H1 (cell line): ENCODE results near the gene BAG1. TPM values are rescaled to one million over a fixed set of nuclear protein-coding genes. Genes with fewer than 3 reads are reported as not detected.

ENCODE experiments used
- CTCF ChIA-PET: fragments of 300-600 bp; sonication (Branson Sonifier 250); formaldehyde crosslinking; loops from one replicate; lab custom pipeline; 2021; ENCODE audit not compliant: partially characterized antibody; lab: Charles Lee
- POLR2A ChIA-PET: fragments of 300-600 bp; sonication (Branson Sonifier 250); formaldehyde crosslinking; loops from one replicate; lab custom pipeline; 2021; ENCODE audit warnings: inconsistent platforms; ENCODE audit not compliant: partially characterized antibody; lab: Charles Lee
- DNase-seq, 2 experiments: peaks; one replicate each; pipeline versions ENCODE4 v3.0.0 to v3.0.0-alpha.2; 2010 to 2022; ENCODE audit warnings: low spot score in 2 of 2, low read depth in 1 of 2, mixed read lengths in 1 of 2
- FAIRE-seq: peaks from 2 replicates; lab custom pipeline; 2011; peaks lifted over from hg19 to GRCh38; lab: Jason Lieb, UNC
- H2AFZ ChIP-seq: 2 replicates; pipeline ENCODE4 v1.8.1; 2012; ENCODE audit warnings: low read length, inconsistent platforms
- H2AK5ac ChIP-seq: 2 replicates; pipeline ENCODE4 v1.6.1; 2013; ENCODE audit warnings: low read depth, low read length
- H2BK120ac ChIP-seq: replicated peaks from 2 replicates; pipeline ENCODE3; 2013; ENCODE audit warnings: low read depth, low read length, inconsistent platforms
- H2BK12ac ChIP-seq: 2 replicates; pipeline ENCODE4 v1.6.1; 2013; ENCODE audit warnings: low read depth, low read length
- H2BK15ac ChIP-seq: 2 replicates; pipeline ENCODE4 v1.6.1; 2013; ENCODE audit warnings: low read length
- H2BK20ac ChIP-seq: 2 replicates; pipeline ENCODE4 v1.6.1; 2013; ENCODE audit warnings: low read length
- H2BK5ac ChIP-seq: 2 replicates; pipeline ENCODE4 v1.6.1; 2013; ENCODE audit warnings: low read depth, low read length
- H3K14ac ChIP-seq: 2 replicates; pipeline ENCODE4 v1.6.1; 2013; ENCODE audit warnings: inconsistent platforms; ENCODE audit not compliant: insufficient read length
- H3K18ac ChIP-seq: 2 replicates; pipeline ENCODE4 v1.6.1; 2013; ENCODE audit warnings: low read length; ENCODE audit errors: extremely low read depth
- H3K23ac ChIP-seq: 2 replicates; pipeline ENCODE4 v1.6.1; 2013; ENCODE audit warnings: inconsistent platforms; ENCODE audit not compliant: insufficient read length
- H3K23me2 ChIP-seq: 2 replicates; pipeline ENCODE4 v1.6.1; 2013; ENCODE audit warnings: low read depth, low read length
- H3K27ac ChIP-seq: 2 replicates; pipeline ENCODE4 v1.6.1; 2011; ENCODE audit warnings: low read depth, low read length, inconsistent platforms
- H3K27me3 ChIP-seq, 4 experiments: replicated peaks in 1 of 4; 1 replicate in 1 of 4; 2 replicates in 3 of 4; pipeline versions ENCODE4 v1.6.1 to v1.8.1; 2011 to 2013; ENCODE audit warnings: low read length in 3 of 4, mild to moderate bottlenecking in 3 of 4, inconsistent platforms in 2 of 4, mixed read lengths in 2 of 4, moderate library complexity in 1 of 4; ENCODE audit not compliant: control insufficient read depth in 3 of 4, insufficient read depth in 3 of 4; ENCODE audit errors: extremely low read depth in 1 of 4
- H3K36me3 ChIP-seq, 4 experiments: 2 replicates each; pipeline versions ENCODE4 v1.6.1 to v1.8.1; 2011 to 2013; ENCODE audit warnings: mild to moderate bottlenecking in 4 of 4, low read length in 3 of 4, moderate library complexity in 2 of 4, control low read depth in 1 of 4, inconsistent platforms in 1 of 4; ENCODE audit not compliant: insufficient read depth in 4 of 4, control insufficient read depth in 2 of 4
- H3K4ac ChIP-seq: replicated peaks from 2 replicates; pipeline ENCODE3; 2013; ENCODE audit warnings: low read length, low read depth, mixed read lengths, inconsistent platforms; ENCODE audit not compliant: insufficient read length
- H3K4me1 ChIP-seq, 4 experiments: replicated peaks in 1 of 4; 1 replicate in 1 of 4; 2 replicates in 3 of 4; pipeline versions ENCODE4 v1.6.1 to v1.8.1; 2011 to 2013; ENCODE audit warnings: low read length in 3 of 4, inconsistent platforms in 2 of 4, mixed read lengths in 1 of 4; ENCODE audit not compliant: insufficient read depth in 4 of 4, control insufficient read depth in 3 of 4
- H3K4me2 ChIP-seq, 2 experiments: 2 replicates each; pipeline versions ENCODE4 v1.6.1 to v1.8.1; 2011 to 2013; ENCODE audit warnings: low read depth in 2 of 2, low read length in 2 of 2, control low read depth in 1 of 2, inconsistent platforms in 1 of 2, mild to moderate bottlenecking in 1 of 2; ENCODE audit not compliant: insufficient read depth in 1 of 2
- H3K4me3 ChIP-seq, 4 experiments: fragments of 200-600, 300-600 bp in 1 of 4; sonication (generic), shearing (Covaris generic), sonication (Bioruptor Twin) in 1 of 4; 2 replicates each; pipeline versions ENCODE4 v1.5.1 to v1.8.1; 2011 to 2016; ENCODE audit warnings: low read length in 4 of 4, low read depth in 3 of 4, control low read depth in 2 of 4, inconsistent platforms in 2 of 4, mild to moderate bottlenecking in 2 of 4, mixed read lengths in 1 of 4, moderate library complexity in 1 of 4; ENCODE audit not compliant: insufficient read depth in 2 of 4; ENCODE audit errors: extremely low read depth in 1 of 4
- H3K56ac ChIP-seq: replicated peaks from 2 replicates; pipeline ENCODE3; 2013; ENCODE audit warnings: low read depth, mild to moderate bottlenecking, mixed read lengths, low read length, inconsistent platforms; ENCODE audit not compliant: insufficient read length
- H3K79me1 ChIP-seq: 2 replicates; pipeline ENCODE4 v1.6.1; 2013; ENCODE audit warnings: low read depth, low read length, control low read depth
- H3K79me2 ChIP-seq, 2 experiments: 2 replicates each; pipeline versions ENCODE4 v1.6.1 to v1.8.1; 2012 to 2013; ENCODE audit warnings: low read length in 2 of 2, mild to moderate bottlenecking in 2 of 2, inconsistent platforms in 1 of 2; ENCODE audit not compliant: insufficient read depth in 2 of 2, control insufficient read depth in 1 of 2
- H3K9ac ChIP-seq, 4 experiments: replicated peaks in 1 of 4; 1 replicate in 1 of 4; 2 replicates in 3 of 4; pipeline versions ENCODE4 v1.6.1 to v1.8.1; 2011 to 2013; ENCODE audit warnings: low read depth in 3 of 4, low read length in 3 of 4, control low read depth in 2 of 4, mild to moderate bottlenecking in 2 of 4, moderate library complexity in 2 of 4, inconsistent platforms in 1 of 4; ENCODE audit errors: extremely low read depth in 1 of 4
- H3K9me3 ChIP-seq, 2 experiments: 2 replicates each; pipeline versions ENCODE4 v1.6.1 to v1.8.1; 2012 to 2013; ENCODE audit warnings: mild to moderate bottlenecking in 2 of 2, moderate library complexity in 2 of 2, control low read depth in 1 of 2, inconsistent platforms in 1 of 2, low read depth in 1 of 2, low read length in 1 of 2, mixed read lengths in 1 of 2; ENCODE audit not compliant: insufficient read depth in 2 of 2
- H4K20me1 ChIP-seq, 2 experiments: replicated peaks in 1 of 2; 2 replicates each; pipeline versions ENCODE3 to v1.8.1; 2011 to 2013; ENCODE audit warnings: inconsistent platforms in 2 of 2, low read length in 2 of 2, mild to moderate bottlenecking in 1 of 2; ENCODE audit not compliant: insufficient read depth in 2 of 2, control insufficient read depth in 1 of 2
- H4K5ac ChIP-seq: 2 replicates; pipeline ENCODE4 v1.6.1; 2013; ENCODE audit warnings: low read length, low read depth, mixed read lengths, inconsistent platforms; ENCODE audit not compliant: insufficient read length
- H4K8ac ChIP-seq: 2 replicates; pipeline ENCODE4 v1.8.0; 2013; ENCODE audit warnings: mild to moderate bottlenecking, moderate library complexity, low read length, inconsistent platforms; ENCODE audit not compliant: insufficient read depth; ENCODE audit errors: extremely low read depth
- H4K91ac ChIP-seq: replicated peaks from 2 replicates; pipeline ENCODE3; 2013; ENCODE audit warnings: low read length, mixed read lengths, inconsistent platforms; ENCODE audit not compliant: insufficient read length
- CBX5 ChIP-seq: fragments of 300-800, 300-1000 bp; sonication (generic); IDR thresholded peaks from 2 replicates; pipeline ENCODE4 v1.7.1; 2016; ENCODE audit warnings: antibody characterized with exemption, low read length, low read depth
- EGR1 ChIP-seq: IDR thresholded peaks from 2 replicates; pipeline ENCODE4 v1.6.1; 2011; ENCODE audit warnings: low read depth, low read length, borderline replicate concordance
- POLR2A ChIP-seq, 2 experiments: IDR thresholded peaks; 1 replicate in 1 of 2; 2 replicates in 1 of 2; pipeline ENCODE4 v1.6.1; 2011; ENCODE audit warnings: low read depth in 2 of 2, low read length in 2 of 2, mild to moderate bottlenecking in 2 of 2; ENCODE audit errors: control extremely low read depth in 1 of 2
- RXRA ChIP-seq: IDR thresholded peaks from 2 replicates; pipeline ENCODE4 v1.6.1; 2011; ENCODE audit warnings: low read depth, mild to moderate bottlenecking, low read length, moderate library complexity; ENCODE audit not compliant: insufficient read depth
- SIRT6 ChIP-seq: IDR thresholded peaks from one replicate; pipeline ENCODE4 v1.7.1; 2012; ENCODE audit warnings: low read length, inconsistent platforms
- SIX5 ChIP-seq: IDR thresholded peaks from 2 replicates; pipeline ENCODE4 v1.6.1; 2011; ENCODE audit warnings: mild to moderate bottlenecking, low read depth, low read length
- YY1 ChIP-seq: IDR thresholded peaks from 2 replicates; pipeline ENCODE4 v1.6.1; 2011; ENCODE audit warnings: low read depth, mild to moderate bottlenecking, low read length
- ZNF274 ChIP-seq: IDR thresholded peaks from 2 replicates; pipeline ENCODE4 v1.7.0; 2012; ENCODE audit warnings: low read length, borderline replicate concordance; ENCODE audit errors: extremely low read depth
- WGBS, 2 experiments: shearing (Covaris generic) in 1 of 2; methylation state at CpG; one replicate each; pipeline versions ENCODE4 v1.1.6 to v1.1.7; 2013 to 2015; ENCODE audit warnings: low lambda C conversion rate in 2 of 2, mixed read lengths in 2 of 2, inconsistent platforms in 1 of 2, low coverage in 1 of 2, missing lambda C conversion rate in 1 of 2; ENCODE audit not compliant: insufficient replicate concordance in 2 of 2, insufficient coverage in 1 of 2, insufficient read length in 1 of 2; ENCODE audit errors: extremely low coverage in 1 of 2, missing lambda C conversion rate in 1 of 2; 5-methylcytosine and 5-hydroxymethylcytosine counted together
- polyA plus RNA-seq, 7 experiments: library from polyadenylated mRNA; depleted of rRNA in 3 of 7; stranded (reverse) in 5 of 7; unstranded in 2 of 7; fragments of >200 nt in 5 of 7; fragments of 200-250 nt in 2 of 7; gene quantifications; 1 replicate in 5 of 7; 2 replicates in 1 of 7; 4 replicates in 1 of 7; pipeline versions ENCODE4 v1.2.1 to v1.2.3, GENCODE V29; 2011 to 2013; ENCODE audit warnings: missing spikeins in 2 of 7, mixed read lengths in 2 of 7
- total RNA-seq: library from RNA; stranded (reverse); fragmentation: NEBNext Ultra II Directional; extraction: Animal tissue kit (Norgen Biotek cat#: 25700); gene quantifications from 2 replicates; pipeline ENCODE4 v1.2.1, GENCODE V29; 2021
- TF ChIP-seq, protein P1 (sequence below): IDR thresholded peaks from 2 replicates; pipeline ENCODE4 v1.6.1; 2011; ENCODE audit warnings: low read length, improper control_type of control experiment

Gene BAG1
- total and polyA plus RNA-seq, 2 of the 8 experiments (the other 6 are each of a cell fraction or from before 2014, with no cell fraction given): 14.7 to 59.8 TPM

DNA sequence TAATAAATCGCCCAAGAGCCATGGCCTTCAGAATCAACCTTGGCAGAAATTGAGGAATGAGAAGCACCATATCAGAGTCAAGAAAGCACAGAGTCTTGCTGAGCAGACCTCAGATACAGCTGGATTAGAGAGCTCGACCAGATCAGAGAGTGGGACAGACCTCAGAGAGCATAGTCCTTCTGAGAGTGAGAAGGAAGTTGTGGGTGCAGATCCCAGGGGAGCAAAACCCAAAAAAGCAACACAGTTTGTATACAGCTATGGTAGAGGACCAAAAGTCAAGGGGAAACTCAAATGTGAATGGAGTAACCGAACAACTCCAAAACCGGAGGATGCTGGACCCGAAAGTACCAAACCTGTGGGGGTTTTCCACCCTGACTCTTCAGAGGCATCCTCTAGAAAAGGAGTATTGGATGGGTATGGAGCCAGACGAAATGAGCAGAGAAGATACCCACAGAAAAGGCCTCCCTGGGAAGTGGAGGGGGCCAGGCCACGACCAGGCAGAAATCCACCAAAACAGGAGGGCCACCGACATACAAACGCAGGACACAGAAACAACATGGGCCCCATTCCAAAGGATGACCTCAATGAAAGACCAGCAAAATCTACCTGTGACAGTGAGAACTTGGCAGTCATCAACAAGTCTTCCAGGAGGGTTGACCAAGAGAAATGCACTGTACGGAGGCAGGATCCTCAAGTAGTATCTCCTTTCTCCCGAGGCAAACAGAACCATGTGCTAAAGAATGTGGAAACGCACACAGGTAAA lies 30.3 kb upstream of the BAG1 start:
- no peak overlapping the region for H3K14ac ChIP-seq
- no peak overlapping the region for H2BK120ac ChIP-seq
- no peak overlapping the region for H3K27ac ChIP-seq
- H3K9me3 ChIP-seq: no peaks in the 10 kb centered on the region
- no peak overlapping the region for H4K5ac ChIP-seq
- TF ChIP-seq RXRA (no peak), CBX5 (no peak), SIX5 (no peak), EGR1 (no peak), ZNF274 (no peak), SIRT6 (no peak), POLR2A (IDR thresholded peaks at IDR 0.05; ENCODE audit: control extremely low read depth in 1 of 2, low read depth in 2 of 2, low read length in 2 of 2) (no peak), YY1 (no peak)
- TF ChIP-seq, protein P1, sequence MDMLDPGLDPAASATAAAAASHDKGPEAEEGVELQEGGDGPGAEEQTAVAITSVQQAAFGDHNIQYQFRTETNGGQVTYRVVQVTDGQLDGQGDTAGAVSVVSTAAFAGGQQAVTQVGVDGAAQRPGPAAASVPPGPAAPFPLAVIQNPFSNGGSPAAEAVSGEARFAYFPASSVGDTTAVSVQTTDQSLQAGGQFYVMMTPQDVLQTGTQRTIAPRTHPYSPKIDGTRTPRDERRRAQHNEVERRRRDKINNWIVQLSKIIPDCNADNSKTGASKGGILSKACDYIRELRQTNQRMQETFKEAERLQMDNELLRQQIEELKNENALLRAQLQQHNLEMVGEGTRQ: no peak
- TF ChIP-seq, all 59 proteins: peak for 0
- Histone ChIP-seq H3K27me3 (no peaks in the 10 kb centered on the region), H2BK20ac (no peak overlapping the region), H2BK15ac (no peak overlapping the region), H4K91ac (no peak overlapping the region), H3K4ac (no peak overlapping the region), H3K23me2 (no peaks in the 10 kb centered on the region; the same call in 1 of the 2 replicates), H3K23ac (no peak overlapping the region), H4K8ac (no peak overlapping the region), H2AK5ac (no peak overlapping the region), H3K79me1 (peaks cover 3% of the 10 kb centered on the region), H2BK5ac (no peak overlapping the region), H3K4me1 (no peaks in the 10 kb centered on the region; a peak in 1 of 7 replicates), H2AFZ (no peak overlapping the region), H3K36me3 (peaks cover 0 to 51% (median 33%) of the 10 kb centered on the region in 4 experiments; a peak in 6 of 8 replicates), H3K18ac (no peak overlapping the region), H3K4me2 (no peak overlapping the region), H3K4me3 (no peak overlapping the region), H3K56ac (no peak overlapping the region), H4K20me1 (no peaks in the 10 kb centered on the region), H3K9ac (no peak overlapping the region; a peak in 1 of 7 replicates), H3K79me2 (peaks cover 0 to 52% of the 10 kb centered on the region in 2 experiments; a peak in 3 of 4 replicates), H2BK12ac (no peak overlapping the region)
- ChIA-PET POLR2A (no interaction called here), CTCF (no interaction called here)
- DNase-seq: no peak
- WGBS, 2 experiments: 90% methylated on average over 12 of the region's 12 CpGs; no CpG with 5 or more reads in 1 of the 2 experiments
- FAIRE-seq: no peak
